ENCODE results near the gene PRR5L.

Gene PRR5L

DNA sequence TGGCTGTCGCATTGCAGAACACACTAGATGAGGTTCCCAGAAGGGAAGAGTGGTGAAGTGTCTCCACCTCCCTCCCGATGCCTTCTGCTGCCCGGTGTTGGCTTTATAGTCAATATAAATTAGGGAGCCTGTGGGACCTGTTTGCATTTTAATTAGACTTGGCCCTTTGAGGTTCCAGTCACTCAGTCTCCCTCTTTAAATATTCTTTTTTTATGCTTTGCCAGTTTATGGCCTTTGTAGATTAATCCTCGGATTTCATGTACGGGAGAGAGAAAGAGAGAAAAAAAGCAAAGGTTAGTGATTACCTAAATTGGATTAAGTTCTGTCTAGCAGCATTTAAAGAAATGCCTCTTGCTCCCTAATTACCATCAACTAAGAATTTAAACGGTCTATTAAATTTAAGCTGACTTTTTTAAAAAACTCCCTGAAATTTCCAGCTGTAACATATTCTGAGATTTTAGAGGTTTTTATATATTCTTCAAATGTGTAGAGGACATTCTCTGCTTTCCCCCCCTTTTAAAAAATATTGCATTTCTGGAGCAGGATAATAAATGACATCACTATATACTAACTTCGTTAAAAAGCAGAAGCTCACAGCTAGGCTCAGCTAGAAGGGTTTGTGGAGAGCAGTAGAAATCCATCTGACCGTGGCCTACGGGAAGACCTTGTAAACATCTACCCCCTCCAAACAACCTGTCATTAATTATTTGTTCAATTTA lies 84.4 kb downstream of the PRR5L start:
- DNase-seq = no peak

DNA sequence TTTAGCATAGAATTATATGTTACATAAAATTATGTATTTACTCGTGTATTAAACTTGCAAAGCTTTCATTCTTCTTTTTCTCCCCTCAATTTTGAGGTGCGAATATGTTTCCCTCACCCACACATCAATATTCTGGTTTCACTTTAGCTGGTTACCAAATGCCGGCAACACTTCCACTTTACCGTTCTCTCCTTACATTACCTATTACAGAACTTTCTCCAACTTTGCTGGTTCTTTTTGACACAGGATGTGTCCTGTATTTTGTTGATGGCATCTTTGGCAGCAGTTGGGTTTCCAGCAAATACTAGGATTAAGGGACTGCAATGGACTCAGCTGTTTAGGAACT lies 84.9 kb downstream of the PRR5L start:
- DNase-seq = no peak

GRCh38 chr11:36383195-36383594 lies 87.1 kb downstream of the PRR5L start:
- DNase-seq = no peak

- no peak for DNase-seq
Observed at GRCh38 chr11:36385121-36385970, 89.3 kb downstream of the PRR5L start.

DNA sequence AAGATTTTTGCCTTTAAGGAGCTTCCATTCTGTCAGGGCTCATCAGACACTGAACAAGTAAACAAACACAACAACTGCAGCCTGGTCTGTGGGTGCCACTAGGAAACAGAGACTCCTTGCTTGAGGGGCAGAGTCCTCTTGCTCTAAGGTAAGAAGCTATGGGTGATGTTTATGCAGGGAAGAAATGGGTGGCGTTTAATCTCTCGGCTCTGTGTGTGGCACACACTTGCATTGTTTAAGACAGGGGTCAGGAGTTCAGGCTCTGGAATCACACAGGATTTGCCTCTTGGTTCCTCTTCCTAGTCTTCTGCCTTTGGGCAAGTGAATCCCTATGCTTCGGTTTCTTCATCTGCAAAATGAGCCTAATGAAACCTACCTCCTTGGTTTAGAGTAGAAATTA lies 90.3 kb downstream of the PRR5L start:
- DNase-seq = no peak

GRCh38 chr11:36388071-36388470 lies 92.0 kb downstream of the PRR5L start:
- no peak for DNase-seq

GRCh38 chr11:36388951-36389350 lies 92.9 kb downstream of the PRR5L start:
- no peak for DNase-seq

GRCh38 chr11:36389811-36390210 lies 93.7 kb downstream of the PRR5L start:
- DNase-seq = no peak

DNA sequence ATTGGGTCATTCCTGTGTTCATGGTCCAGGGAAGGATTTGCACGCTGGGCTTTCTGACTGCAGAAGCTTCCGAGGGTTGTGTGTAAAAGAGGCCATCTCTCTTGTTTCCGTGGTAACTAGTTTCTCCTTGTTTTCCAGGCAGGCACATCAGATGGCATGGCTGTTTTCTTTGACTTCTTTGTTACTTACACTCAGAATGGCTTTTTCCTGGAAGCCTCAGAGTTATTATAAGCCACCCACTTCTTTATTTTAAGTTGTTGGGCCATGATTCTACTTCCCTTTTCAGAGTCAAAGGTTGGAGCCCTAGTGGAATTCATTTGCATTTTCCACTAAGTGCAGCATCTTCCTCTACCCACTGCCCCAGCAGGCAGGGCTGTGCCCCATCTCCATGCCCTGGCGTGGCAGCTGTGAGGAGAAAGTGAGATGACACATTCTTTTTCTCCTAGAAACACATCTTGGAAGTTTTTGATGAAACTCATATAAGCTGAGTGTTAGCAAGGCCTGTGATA lies 94.9 kb downstream of the PRR5L start:
- no peak for DNase-seq

DNA sequence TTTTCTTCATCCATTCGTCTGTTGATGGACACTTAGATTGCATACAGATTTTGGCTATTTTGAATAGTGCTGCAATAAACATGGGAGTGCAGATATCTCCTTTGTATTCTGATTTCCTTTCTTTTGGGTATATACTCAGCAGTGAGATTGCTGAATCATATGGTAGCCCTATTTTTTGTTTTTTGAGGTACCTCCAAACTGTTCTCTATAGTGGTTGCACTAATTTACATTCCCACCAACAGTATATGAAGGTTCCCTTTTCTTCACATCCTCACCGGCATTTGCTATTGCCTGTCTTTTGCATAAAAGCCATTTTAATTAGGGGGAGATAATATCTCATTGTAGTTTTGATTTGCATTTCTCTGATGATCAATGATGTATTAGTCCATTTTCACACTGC lies 96.1 kb downstream of the PRR5L start:
- DNase-seq = no peak

- no peak for DNase-seq
Observed at GRCh38 chr11:36394056-36394455, 98.0 kb downstream of the PRR5L start.

GRCh38 chr11:36394926-36395325 lies 98.8 kb downstream of the PRR5L start:
- no peak for DNase-seq

- DNase-seq = no peak
Observed at GRCh38 chr11:36395978-36396736, 100.1 kb downstream of the PRR5L start.

DNA sequence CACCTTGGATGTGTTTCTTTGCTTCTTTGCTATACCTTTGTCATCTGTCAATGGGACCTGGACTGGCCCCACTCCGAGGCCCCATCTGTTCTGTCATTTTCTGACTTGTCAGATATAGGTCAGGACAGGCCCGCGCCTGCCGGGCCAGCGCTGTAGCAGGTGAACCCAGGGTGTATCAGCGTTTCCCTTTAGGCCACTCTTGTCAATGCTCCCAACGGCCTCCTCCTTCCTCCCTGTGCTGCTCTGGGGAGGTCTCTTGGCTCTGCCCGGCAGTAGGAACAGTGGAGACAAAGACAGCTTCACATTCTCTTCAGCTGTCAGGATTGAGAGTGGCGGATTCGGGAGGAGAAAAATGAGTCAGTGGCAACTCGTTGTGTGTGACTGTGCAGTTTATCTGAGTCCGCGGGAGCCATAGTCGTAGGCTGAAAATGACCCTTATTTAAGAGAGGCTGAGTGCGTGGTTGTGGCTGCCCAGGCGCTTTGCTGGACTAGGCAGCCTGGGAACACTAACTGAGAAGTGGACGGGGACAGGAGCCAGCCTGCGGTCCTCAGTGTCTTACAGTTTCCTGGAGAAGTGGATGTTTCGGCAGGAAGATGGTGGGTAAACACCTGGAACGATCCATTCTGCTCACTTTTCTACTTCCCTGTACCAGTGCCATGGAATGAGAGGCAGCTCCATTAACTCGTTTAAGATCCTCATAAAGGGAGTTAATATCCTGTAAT lies 102.3 kb downstream of the PRR5L start:
- no peak for DNase-seq

DNA sequence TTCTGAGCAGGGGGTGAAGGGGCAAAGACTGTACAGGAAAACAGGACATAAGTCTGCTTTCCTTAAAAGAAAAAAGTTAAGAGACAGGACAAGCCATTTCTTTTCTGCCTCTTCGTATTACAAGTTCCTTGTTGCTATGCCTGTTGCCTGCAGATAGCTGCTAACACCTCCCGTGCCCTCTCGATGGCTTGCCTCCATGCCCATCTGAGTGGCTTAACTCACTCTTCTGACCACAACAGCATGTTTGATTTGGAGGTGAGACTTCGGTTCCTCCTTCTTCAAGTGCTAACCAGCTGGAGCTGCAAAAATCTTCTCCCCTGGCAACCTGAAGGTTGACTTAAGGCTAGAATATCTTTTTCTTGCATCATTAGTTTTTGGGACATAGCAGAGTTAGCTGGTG lies 103.1 kb downstream of the PRR5L start:
- DNase-seq = no peak

DNA sequence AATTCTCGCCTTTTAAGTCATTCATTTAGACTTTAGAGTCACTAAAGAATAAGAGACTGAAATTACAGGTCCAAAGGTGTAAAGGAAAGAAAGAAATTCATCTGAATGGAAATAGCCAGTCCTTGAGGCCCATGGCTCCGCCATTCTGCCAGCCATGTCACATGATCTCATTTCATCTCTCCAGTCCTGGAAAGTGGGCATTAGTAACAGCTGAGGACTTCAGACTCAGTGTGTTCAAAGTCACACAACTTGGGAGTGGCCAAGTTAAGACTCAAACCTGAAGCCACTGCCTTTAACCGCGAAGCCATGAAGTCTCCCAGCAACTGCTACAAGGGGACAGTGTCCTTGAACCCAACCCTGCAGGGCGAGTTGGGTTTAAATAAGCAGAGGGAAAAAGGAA lies 103.7 kb downstream of the PRR5L start:
- DNase-seq = no peak

- DNase-seq = no peak
Observed at GRCh38 chr11:36400766-36401455, 104.8 kb downstream of the PRR5L start.

DNA sequence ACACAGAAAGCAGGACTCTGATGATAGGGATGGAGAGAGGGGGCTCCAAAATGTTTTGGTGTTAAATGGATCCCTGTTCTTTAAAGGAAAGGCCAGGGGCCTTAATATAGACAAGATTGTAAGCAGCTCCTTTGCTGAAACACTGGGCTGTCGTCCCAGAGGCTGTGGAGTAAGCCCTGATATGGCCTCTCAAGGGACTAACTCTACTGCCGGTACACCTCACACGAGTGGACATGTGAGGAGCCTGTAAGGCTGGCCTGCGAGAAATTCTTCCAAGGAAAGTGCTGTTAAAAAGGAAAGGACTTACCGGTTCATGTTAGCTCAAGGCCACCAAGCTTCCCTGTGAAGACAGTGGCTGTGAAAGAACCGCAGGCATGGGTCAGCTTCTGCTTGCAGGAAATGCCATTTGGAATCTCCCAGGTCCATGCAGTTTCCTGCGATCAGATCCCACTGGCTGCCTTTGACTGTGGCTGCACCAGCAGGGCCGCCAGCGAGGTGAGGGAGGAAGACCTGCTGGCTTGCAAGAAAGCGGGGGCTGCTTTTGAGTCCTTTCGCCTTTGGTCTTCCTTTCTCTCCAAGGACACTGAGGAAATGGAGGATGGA lies 106.6 kb downstream of the PRR5L start:
- DNase-seq = no peak

GRCh38 chr11:36403661-36404060 lies 107.6 kb downstream of the PRR5L start:
- no peak for DNase-seq

- no peak for DNase-seq
Observed at GRCh38 chr11:36404831-36405230, 108.7 kb downstream of the PRR5L start.

DNA sequence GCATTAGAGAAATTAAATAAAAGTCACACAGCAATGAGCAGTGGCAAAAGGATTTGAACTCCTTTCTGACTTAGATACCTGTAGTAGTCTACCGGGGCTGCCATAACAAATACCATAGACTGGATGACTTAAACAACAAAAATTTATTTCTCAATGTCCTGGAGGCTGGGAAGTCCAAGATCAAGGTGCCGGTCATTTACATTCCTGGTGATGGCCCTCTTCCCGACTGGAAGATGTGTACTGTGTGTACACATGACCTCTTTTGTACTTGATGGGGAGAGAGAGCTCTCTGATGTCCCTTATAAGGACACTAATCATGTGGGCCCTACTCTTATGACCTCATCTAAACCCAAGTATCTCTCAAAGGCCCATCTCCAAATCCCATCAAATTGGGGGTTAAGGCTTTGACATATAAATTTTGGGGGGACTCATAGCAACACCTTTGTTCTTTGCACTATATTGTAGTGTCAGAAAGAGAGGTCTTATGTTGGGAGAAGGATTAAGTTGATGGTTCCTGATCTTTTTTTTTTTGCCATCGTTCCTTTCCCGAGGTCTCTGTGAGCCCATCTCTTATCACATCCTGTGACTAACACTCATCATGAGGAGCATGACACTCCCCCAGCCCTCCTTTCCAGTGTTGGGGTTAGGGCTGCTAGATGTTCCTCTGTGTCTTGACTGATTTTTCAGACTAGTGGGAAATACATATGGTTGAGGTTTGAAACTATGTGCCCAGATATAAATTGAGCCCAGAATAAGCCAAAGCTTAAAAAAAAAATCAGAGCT lies 109.7 kb downstream of the PRR5L start:
- DNase-seq = no peak

Measured in cortex of kidney (tissue), 1 donor.